HG03521 (cell line): Measurements from ENCODE around the gene SOAT1.
"Not testable (repeated sequence)": the region's sequence is repeated elsewhere in the genome, so short reads cannot be mapped to it uniquely, and the experiment has no call there.

Source experiments
- ATAC-seq: cut with Tn5 transposase; IDR thresholded peaks from one replicate; pipeline ENCODE4 v1.9.1; 2021; ENCODE audit warnings: mild to moderate bottlenecking, moderate library complexity; ENCODE audit not compliant: unreplicated experiment

SOAT1 gene

DNA sequence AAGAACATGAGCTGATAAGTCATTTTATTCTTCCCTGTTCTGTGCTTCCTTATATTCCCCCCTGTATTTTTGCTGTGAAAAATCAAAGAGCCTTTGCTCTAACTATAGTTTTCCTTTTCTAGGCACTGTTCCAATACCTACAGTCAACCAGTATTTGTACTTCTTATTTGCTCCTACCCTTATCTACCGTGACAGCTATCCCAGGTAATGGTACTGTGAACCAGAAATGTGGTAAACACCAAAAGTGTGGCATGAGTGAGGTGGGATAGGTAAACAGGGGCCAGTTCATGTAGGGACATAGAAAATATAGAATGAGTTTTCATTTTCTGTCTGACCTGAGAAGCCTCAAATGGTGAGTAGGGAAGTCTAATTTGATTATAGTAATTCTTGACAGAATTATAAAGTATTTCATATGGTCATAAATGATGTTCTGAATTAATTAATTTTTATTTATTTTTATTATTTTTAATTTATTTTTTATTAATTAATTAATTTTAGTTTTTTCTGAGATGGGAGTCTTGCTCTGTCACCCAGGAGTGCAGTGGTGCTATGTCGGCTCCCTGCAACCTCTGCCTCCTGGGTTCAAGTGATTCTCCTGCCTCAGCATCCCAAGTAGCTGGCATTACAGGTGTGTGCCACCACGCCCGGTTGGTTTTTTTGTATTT is 49.3 kb downstream of the SOAT1 start:
- ATAC-seq: no peak

DNA sequence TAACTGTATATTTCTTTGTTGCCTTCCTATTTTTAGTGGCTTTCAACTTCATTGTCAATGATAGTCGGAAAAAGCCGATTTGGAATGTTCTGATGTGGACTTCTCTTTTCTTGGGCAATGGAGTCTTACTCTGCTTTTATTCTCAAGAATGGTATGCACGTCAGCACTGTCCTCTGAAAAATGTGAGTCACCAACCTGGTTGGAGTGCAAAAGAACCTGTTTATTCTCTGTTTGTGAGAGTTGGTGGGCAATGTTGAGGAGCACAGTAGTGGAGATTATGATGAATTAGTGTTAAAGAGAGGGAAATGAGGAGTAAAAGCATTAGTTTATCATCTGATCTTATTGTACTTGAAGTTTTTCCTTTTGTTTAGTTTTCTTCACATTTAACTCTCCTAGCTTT is 57.7 kb downstream of the SOAT1 start:
- no peak for ATAC-seq

DNA sequence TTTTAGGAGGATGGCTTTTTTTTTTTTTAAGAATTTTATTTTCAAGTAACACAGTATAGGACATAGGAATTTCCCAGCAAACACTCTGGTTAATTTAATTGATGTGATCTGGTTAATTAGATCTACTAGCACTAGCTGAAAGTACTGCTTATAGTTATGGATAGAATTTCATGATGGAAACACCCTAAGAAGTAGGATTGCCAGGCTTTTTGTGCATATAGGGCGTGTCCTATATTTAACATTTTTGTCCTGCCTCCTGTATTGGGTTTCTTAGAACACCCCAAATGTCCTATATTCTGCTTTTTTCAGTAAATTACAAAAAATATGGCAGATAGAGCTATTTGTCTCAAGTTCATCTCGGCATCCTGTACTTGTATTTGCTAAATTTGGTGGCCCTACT is 58.6 kb downstream of the SOAT1 start:
- ATAC-seq: no peak

DNA sequence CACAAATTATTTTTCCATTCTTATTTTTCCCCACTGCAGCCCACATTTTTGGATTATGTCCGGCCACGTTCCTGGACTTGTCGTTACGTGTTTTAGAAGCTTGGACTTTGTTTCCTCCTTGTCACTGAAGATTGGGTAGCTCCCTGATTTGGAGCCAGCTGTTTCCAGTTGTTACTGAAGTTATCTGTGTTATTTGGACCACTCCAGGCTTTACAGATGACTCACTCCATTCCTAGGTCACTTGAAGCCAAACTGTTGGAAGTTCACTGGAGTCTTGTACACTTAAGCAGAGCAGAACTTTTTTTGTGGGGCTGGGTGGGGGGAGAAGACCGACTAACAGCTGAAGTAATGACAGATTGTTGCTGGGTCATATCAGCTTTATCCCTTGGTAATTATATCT is 59.9 kb downstream of the SOAT1 start:
- ATAC-seq: no peak

DNA sequence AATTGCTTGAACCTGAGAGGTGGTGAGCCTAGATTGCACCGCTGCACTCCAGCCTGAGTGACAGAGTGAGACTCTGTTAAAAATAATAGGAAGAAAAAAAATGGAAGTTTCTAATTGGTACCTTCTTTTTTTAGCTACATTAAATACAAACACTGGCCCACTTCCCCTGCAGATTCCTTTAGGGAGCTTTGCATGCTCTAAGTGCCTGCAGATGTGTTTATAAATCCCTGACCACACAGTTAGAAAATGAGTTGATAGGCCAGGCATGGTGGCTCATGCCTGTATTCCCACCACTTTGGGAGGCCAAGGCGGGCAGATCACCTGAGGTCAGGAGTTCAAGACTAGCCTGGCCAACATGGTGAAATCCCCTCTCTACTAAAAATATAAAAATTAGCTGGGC is 68.0 kb downstream of the SOAT1 start:
- ATAC-seq: not testable (repeated sequence)

DNA sequence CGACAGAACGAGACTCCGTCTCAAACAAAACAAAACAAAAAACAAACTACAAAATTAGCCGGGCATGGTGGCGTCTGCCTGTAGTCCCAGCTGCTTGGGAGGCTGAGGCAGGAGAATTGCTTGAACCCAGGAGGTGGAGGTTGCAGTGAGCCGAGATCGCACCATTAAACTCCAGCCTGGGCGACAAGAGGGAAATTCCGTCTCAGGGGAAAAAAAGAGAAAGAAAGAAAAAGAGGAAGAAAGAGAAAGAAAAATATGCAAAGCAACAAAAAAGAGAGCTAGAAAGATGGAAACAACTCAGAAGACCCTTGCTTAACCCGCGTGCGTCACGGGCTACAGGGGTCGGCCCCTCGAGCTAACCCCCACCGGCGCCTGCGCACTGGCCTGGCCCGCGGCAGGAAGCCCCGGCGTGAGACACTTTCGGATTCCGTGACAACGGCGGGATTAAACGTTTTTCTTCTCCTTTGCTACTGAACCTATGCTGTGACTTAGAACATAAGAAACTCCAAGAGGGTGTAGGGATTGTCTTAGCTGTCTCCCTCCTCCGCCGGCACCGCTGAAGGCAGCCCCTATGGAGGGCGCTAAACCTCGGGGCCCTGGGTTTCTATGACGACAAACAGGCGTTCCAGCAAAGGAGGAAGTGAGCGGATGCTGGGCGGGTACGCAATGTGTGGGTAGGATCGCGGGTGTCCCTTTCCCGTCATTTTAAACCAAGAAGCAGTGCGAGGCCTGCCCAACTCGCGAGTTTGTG is 71.9 kb downstream of the SOAT1 start, which contains the start of gene AXDND1:
TSS of gene AXDND1 (plus strand) at position 630 of the 751 bp plus-strand sequence. CDS start 539 bp downstream, outside the sequence.
- ATAC-seq: peak; percentile 98

DNA sequence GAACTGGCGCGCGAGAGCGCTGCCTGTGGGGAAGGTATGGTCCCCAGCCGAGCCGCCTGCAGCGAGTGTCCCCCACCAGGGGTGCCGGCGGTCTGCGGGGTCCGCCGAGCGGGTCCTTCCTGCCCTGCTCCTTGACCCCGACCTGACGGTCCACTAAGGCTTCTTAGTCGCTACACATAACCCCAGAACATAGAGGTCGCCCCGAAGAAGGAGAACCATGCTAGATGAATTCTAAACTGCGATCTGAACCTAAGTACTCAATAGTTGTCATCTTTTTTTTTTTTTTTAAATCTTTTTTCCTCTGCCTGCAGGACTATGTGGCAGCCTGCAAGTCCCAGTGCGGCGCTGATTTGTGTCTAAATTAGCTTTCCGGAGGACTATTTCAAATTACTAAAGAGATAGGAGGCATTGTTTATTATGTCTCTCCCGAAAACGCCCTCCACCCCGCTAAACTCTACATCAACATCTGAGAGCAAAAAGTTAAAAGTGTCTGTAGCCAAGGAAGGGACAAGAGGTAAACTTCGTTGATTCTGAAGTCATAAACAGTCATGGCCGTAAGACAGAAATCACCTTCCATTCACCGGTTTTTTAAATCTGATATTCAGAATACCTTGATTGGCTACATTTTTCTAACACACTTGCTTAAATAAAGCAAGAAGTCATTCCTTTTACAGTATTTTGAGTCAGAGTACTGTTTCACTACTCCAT is 72.7 kb downstream of the SOAT1 start:
- peak; percentile 10 for ATAC-seq

DNA sequence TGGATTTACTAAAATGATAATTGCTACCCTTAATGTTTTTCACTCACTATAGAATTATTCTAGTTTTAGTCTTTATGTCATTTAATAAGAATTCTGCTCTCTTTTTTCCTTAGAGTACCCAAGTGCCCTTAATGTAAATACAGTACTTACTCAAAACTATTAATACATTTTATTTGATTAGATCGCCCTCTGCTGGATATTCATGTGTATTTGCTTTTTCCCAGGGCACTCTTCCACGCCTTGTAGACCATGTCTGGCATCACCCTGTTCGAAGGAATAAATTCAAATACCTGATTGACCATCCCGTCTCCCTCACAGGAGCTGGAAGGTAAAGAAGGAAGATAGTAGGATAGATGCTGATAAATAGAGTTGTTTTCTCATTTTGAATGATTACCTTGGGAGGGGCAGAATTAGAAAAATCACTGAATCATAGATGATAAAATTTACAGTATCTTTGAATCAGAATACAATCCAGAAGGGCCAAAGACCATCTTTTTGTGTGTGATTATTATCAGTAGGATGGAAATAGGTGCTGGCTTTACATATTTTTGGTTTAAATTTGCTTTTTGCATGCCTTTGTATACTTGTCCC is 76.2 kb downstream of the SOAT1 start:
- ATAC-seq: no peak

DNA sequence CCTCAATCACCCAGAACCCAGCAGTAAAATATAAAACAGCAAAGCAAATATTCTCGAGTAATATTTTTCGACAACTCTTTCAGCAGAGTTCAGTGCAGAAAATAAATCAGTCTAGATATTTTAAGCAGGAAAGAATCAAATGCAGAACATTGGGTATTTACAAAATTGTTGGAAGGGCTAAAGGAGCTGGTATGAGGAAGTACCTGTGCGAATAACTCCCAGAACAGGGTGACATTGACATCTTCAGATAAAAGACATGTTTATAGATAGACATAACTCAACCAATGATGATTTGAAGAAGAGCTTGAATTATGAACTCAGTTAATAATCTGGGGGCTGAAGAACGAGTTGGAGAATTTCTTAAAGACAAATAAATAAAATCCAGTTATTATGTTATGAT is 78.6 kb downstream of the SOAT1 start:
- ATAC-seq: no peak

DNA sequence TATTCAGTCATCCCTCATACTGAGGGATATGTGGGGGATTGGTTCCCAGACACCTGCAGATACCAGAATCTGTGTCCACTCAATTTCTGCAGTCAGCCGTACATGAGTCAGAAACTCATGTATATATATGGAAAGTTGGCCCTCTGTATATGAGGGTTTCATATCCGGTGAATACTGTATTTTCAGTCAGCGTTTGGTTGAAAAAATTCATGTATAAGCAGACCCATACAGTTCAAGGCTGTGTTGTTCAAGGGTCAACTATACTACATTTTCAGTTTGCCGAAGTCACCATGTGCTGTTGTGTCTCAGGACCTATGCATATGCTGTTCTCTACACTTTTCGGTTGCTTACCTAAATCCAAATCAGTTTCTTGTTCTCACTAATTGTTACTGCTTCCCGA is 82.6 kb downstream of the SOAT1 start:
- no peak for ATAC-seq

DNA sequence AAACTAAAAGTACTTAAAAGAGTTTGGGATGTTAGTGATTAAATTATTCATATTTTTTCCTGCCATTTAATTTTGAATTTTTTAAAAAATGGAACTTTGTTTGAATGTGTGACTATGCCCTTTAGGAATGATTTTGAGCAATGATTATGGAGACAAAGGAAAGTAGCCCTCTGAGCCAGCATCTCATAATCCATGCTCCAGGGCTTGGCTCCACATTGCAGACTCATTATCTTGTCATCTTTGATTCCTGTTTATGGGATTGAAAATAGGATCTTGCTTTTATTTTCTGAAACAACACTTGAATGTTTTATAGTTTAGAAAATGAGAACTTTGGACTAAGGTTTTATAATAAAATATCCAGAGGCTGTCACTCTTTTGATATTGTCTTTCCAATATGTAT is 86.7 kb downstream of the SOAT1 start:
- ATAC-seq: no peak

DNA sequence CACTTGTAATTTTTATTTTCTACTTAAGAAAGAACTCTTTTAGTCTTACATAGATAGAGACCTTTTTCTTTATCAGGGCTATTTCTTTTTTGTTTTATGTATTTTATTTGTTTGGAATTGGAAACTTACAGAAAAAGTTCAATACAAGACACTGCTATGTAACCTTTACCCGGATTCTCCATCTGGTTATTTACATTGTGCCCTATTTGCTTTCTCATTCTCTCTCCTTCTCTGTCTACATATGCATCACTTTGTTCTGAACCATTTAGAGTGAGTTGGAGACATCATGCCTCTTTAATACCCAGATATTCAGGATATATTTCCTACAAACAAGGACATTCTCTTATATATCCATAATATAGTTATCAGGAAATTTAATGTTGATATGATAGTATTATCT is 90.4 kb downstream of the SOAT1 start:
- no peak for ATAC-seq

DNA sequence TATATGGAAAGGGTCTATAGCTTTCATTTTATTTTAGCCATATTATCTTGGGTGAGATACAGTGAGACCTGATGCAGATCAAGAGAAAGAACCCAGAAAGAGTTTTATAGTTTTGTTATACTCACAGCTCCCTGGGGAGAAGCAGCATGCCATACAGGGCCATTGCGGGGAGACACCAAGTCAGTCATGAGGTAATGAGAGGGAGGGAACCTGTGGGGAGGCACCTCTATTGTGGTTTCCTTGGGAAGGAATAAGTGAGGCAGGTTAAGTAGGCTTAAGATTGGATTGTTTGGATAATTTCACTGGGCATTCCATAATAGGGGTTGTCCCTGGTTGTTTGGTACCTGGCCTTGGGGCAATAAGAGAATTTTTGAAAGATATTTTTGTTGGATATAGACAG is 91.9 kb downstream of the SOAT1 start:
- ATAC-seq: no peak

DNA sequence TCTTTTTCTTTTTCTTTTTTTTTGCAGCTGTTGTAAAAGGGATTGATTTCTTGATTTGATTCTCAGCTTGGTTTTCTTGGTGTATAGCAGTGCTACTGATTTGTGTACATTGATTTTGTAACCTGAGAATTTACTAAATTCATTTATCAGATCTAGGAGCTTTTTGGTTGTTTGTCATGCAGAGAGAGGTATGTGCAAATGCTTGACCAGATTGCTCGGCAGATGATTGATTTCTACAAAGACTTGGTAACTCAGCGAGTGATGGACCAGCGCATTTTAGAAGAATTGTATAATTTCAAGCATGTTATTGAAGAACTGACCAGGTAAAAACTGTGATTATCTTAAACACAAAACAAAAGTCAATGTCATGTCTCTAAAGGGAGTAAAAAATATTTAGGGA is 100.1 kb downstream of the SOAT1 start:
- ATAC-seq: no peak

DNA sequence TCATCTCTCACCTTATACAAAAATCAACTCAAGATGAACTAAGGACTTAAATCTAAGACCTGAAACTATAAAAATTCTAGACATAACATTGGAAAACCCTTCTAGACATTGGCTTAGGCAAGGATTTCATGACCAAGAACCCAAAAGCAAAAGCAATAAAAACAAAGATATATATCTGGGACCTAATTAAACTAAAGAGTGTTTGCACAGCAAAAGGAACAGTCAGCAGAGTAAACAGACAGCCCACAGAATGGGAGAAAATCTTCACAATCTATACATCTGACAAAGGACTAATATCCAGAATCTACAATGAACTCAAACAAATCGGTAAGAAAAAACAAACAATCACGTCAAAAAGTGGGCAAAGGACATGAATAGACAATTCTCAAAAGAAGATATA is 105.8 kb downstream of the SOAT1 start:
- not testable (repeated sequence) for ATAC-seq
